IMR-90 (cell line): ENCODE results near the gene KCNIP1. TPM values are rescaled to one million over a fixed set of nuclear protein-coding genes. Genes with fewer than 3 reads are reported as not detected.

ENCODE experiments used
- ATAC-seq: fragments of 200-7000 bp; cut with Tn5 transposase; 2 replicates; pipeline ENCODE4 v1.9.1; 2020; ENCODE audit warnings: low read depth, mild to moderate bottlenecking, moderate library complexity
- BruUV-seq: library from RNA; stranded (reverse); fragments of 400-500 nt; replicated peaks from 2 replicates; lab custom pipeline; 2021; lab: Mats Ljungman, UMichigan
- CTCF ChIA-PET: fragments of 300-600 bp; formaldehyde crosslinking; extraction: SDS; loops from one replicate; lab custom pipeline; 2021; ENCODE audit warnings: antibody characterized with exemption; lab: Yijun Ruan, JAX
- POLR2A ChIA-PET: fragments of 300-600 bp; sonication (Branson Sonifier 250); formaldehyde crosslinking; loops from one replicate; lab custom pipeline; 2022; ENCODE audit warnings: antibody characterized with exemption; ENCODE audit not compliant: unreplicated experiment; lab: Charles Lee
- DNase-seq: peaks from one replicate; pipeline ENCODE4 v3.0.0; 2013
- H2AFZ ChIP-seq: replicated peaks from 2 replicates; pipeline ENCODE3; 2013; ENCODE audit warnings: low read length, mild to moderate bottlenecking; ENCODE audit not compliant: poor library complexity
- H2AK5ac ChIP-seq: 2 replicates; pipeline ENCODE4 v1.6.1; 2013; ENCODE audit warnings: low read depth, low read length, inconsistent platforms
- H2AK9ac ChIP-seq: replicated peaks from 2 replicates; pipeline ENCODE3; 2013; ENCODE audit warnings: mild to moderate bottlenecking, low read depth, low read length, moderate library complexity; ENCODE audit not compliant: poor library complexity
- H2BK120ac ChIP-seq: 2 replicates; pipeline ENCODE4 v1.6.1; 2013; ENCODE audit warnings: low read depth, low read length, inconsistent platforms
- H2BK15ac ChIP-seq: 3 replicates; pipeline ENCODE4 v1.6.1; 2013; ENCODE audit warnings: low read depth, low read length, inconsistent platforms
- H2BK20ac ChIP-seq: 2 replicates; pipeline ENCODE4 v1.6.1; 2013; ENCODE audit warnings: low read depth, mild to moderate bottlenecking, inconsistent platforms, low read length, moderate library complexity
- H2BK5ac ChIP-seq: 2 replicates; pipeline ENCODE4 v1.6.1; 2013; ENCODE audit warnings: mild to moderate bottlenecking, low read depth, low read length, inconsistent platforms; ENCODE audit not compliant: poor library complexity, severe bottlenecking
- H3K14ac ChIP-seq: replicated peaks from 2 replicates; pipeline ENCODE4 v1.6.1; 2013; ENCODE audit warnings: low read depth, low read length, inconsistent platforms
- H3K18ac ChIP-seq: 2 replicates; pipeline ENCODE4 v1.6.1; 2013; ENCODE audit warnings: low read depth, low read length, control low read depth
- H3K23ac ChIP-seq: 2 replicates; pipeline ENCODE4 v1.6.1; 2013; ENCODE audit warnings: low read depth, low read length, inconsistent platforms
- H3K27ac ChIP-seq: 2 replicates; pipeline ENCODE4 v1.5.1; 2013; ENCODE audit warnings: mild to moderate bottlenecking, control low read depth, low read length; ENCODE audit not compliant: insufficient read depth
- H3K27me3 ChIP-seq: 2 replicates; pipeline ENCODE4 v1.6.1; 2013; ENCODE audit warnings: low read length; ENCODE audit not compliant: control insufficient read depth, insufficient read depth
- H3K36me3 ChIP-seq: 2 replicates; pipeline ENCODE4 v1.6.1; 2013; ENCODE audit warnings: low read length, mixed read lengths; ENCODE audit not compliant: control insufficient read depth, insufficient read depth
- H3K4ac ChIP-seq: 2 replicates; pipeline ENCODE4 v1.6.1; 2013; ENCODE audit warnings: low read depth, low read length, inconsistent platforms
- H3K4me1 ChIP-seq: 2 replicates; pipeline ENCODE4 v1.6.1; 2013; ENCODE audit warnings: low read length, mixed read lengths; ENCODE audit not compliant: control insufficient read depth, insufficient read depth
- H3K4me2 ChIP-seq: 2 replicates; pipeline ENCODE4 v1.6.1; 2013; ENCODE audit warnings: low read depth, mild to moderate bottlenecking, control low read depth, low read length, moderate library complexity
- H3K4me3 ChIP-seq: 2 replicates; pipeline ENCODE4 v1.5.1; 2013; ENCODE audit warnings: low read depth, mild to moderate bottlenecking, control low read depth, low read length, moderate library complexity; ENCODE audit not compliant: insufficient read depth
- H3K56ac ChIP-seq: 2 replicates; pipeline ENCODE4 v1.6.1; 2013; ENCODE audit warnings: low read length, inconsistent platforms; ENCODE audit not compliant: insufficient read depth; ENCODE audit errors: extremely low read depth
- H3K79me1 ChIP-seq, 2 experiments: 2 replicates each; pipeline ENCODE4 v1.6.1; 2013; ENCODE audit warnings: low read length in 2 of 2, inconsistent platforms in 1 of 2, low read depth in 1 of 2
- H3K9ac ChIP-seq: 2 replicates; pipeline ENCODE4 v1.6.1; 2013; ENCODE audit warnings: low read depth, low read length, control low read depth
- H3K9me1 ChIP-seq: 2 replicates; pipeline ENCODE4 v1.6.1; 2013; ENCODE audit warnings: low read length, inconsistent platforms; ENCODE audit not compliant: insufficient read depth
- H3K9me3 ChIP-seq: 2 replicates; pipeline ENCODE4 v1.6.1; 2013; ENCODE audit warnings: low read length; ENCODE audit not compliant: control insufficient read depth, insufficient read depth
- H4K20me1 ChIP-seq: 2 replicates; pipeline ENCODE4 v1.6.1; 2013; ENCODE audit warnings: low read length, inconsistent platforms; ENCODE audit not compliant: insufficient read depth
- H4K5ac ChIP-seq: 2 replicates; pipeline ENCODE4 v1.6.1; 2013; ENCODE audit warnings: mild to moderate bottlenecking, low read depth, low read length, control low read depth
- H4K8ac ChIP-seq, 2 experiments: 2 replicates each; pipeline ENCODE4 v1.6.1; 2013; ENCODE audit warnings: low read depth in 2 of 2, low read length in 2 of 2, control low read depth in 1 of 2, inconsistent platforms in 1 of 2
- H4K91ac ChIP-seq: 2 replicates; pipeline ENCODE4 v1.6.1; 2013; ENCODE audit warnings: low read depth, low read length, inconsistent platforms; ENCODE audit not compliant: insufficient read depth
- RAD21 ChIP-seq: IDR thresholded peaks from 2 replicates; pipeline ENCODE4 v1.6.1; 2012; ENCODE audit warnings: low read length, improper control_type of control experiment
- USF2 ChIP-seq: fragments of 150-350 bp; IDR thresholded peaks from 2 replicates; pipeline ENCODE4 v1.6.1; 2017; ENCODE audit warnings: mild to moderate bottlenecking, antibody characterized with exemption, low read length, low read depth
- WGBS, 2 experiments: methylation state at CpG; one replicate each; pipeline versions ENCODE4 v1.1.5 to v1.1.7; 2013; ENCODE audit warnings: missing lambda C conversion rate in 2 of 2; ENCODE audit not compliant: insufficient read length in 1 of 2; ENCODE audit errors: extremely low coverage in 2 of 2; 5-methylcytosine and 5-hydroxymethylcytosine counted together
- dilution Hi-C: fragments of 300-500 bp; cut with HindIII; formaldehyde crosslinking; loops from one replicate; pipeline ENCODE4 v1.14.3; 2018; ENCODE audit warnings: low sequenced_read_pairs; ENCODE audit not compliant: unreplicated experiment
- in situ Hi-C: fragments of 300-500 bp; cut with MboI; formaldehyde crosslinking; loops from 3 replicates; pipeline ENCODE4 v1.14.3; 2019; ENCODE audit warnings: low sequenced_read_pairs, inconsistent platforms, mixed read lengths
- intact Hi-C: fragments of 100-400 bp; cut with micrococcal nuclease; formaldehyde crosslinking; loops from 2 replicates; pipeline ENCODE4 v1.10.0; 2022
- polyA plus RNA-seq, 3 experiments: library from polyadenylated mRNA; depleted of rRNA; stranded (reverse); fragments of >200 nt; gene quantifications; 2 replicates each; pipeline ENCODE4 v1.2.3, GENCODE V29; 2012; ENCODE audit warnings: low replicate concordance in 1 of 3
- total RNA-seq: library from RNA; depleted of rRNA; stranded (reverse); fragments of >200 nt; gene quantifications from 2 replicates; pipeline ENCODE4 v1.2.3, GENCODE V29; 2012

Gene KCNIP1
- total and polyA plus RNA-seq, 2 of the 4 experiments (the other 2 are of a cell fraction): not detected

GRCh38 chr5:170625221-170626165, 121.7 kb downstream of the KCNIP1 start:
- dilution Hi-C loops (no loop called here), intact Hi-C loops (loop anchor here (10.0 kb wide), 1 partner anchor 361 kb away; no protein-coding TSS in a partner anchor), in situ Hi-C loops (no loop called here)
- WGBS, 2 experiments: 48% methylated on average over 7 of the region's 18 CpGs; no CpG with 5 or more reads in 1 of the 2 experiments
- Histone ChIP-seq H3K23ac (no peak overlapping the region), H3K9me3 (no peaks in the 10 kb centered on the region), H2BK120ac (no peak overlapping the region), H3K9me1 (no peaks in the 10 kb centered on the region), H4K5ac (no peak overlapping the region), H4K91ac (no peak overlapping the region), H3K14ac (no peak overlapping the region), H2AFZ (no peak overlapping the region), H2BK15ac (no peak overlapping the region), H3K27ac (no peak overlapping the region), H2AK9ac (no peak overlapping the region), H2AK5ac (no peak overlapping the region), H4K8ac (no peak overlapping the region), H3K4me1 (no peaks in the 10 kb centered on the region), H2BK5ac (no peak overlapping the region), H2BK20ac (no peak overlapping the region), H3K9ac (no peak overlapping the region), H3K79me1 (no peaks in the 10 kb centered on the region), H3K4ac (no peak overlapping the region), H3K56ac (no peak overlapping the region), H3K36me3 (no peaks in the 10 kb centered on the region), H3K18ac (no peak overlapping the region), H3K4me2 (no peak overlapping the region), H4K20me1 (no peaks in the 10 kb centered on the region), H3K4me3 (no peak overlapping the region), H3K27me3 (peaks cover 5% of the 10 kb centered on the region)
- CTCF ChIA-PET: interaction anchor here (1.0 to 2.5 kb wide), 4 partner anchors 8 to 190 kb away, joined by 3 to 7 read pairs (median 4); no protein-coding TSS in a partner anchor
- ATAC-seq (no peak), DNase-seq (no peak)
- TF ChIP-seq RAD21: no peak
- TF ChIP-seq USF2: no peak
- BruUV-seq: no TSS peak
- POLR2A ChIA-PET: no interaction called here
